Fibroblast of lung (primary cell): ENCODE results near the gene PLA2G2F. TPM values are rescaled to one million over a fixed set of nuclear protein-coding genes. Genes with fewer than 3 reads are reported as not detected.

Experiments used
- DNase-seq, 2 donors: peaks; one replicate each; pipeline versions ENCODE4 v3.0.0 to v3.0.0-alpha.2; 2010; ENCODE audit warnings: low read depth in 2 of 2
- H2AFZ ChIP-seq: 2 replicates; pipeline ENCODE4 v1.5.1; 2012; ENCODE audit warnings: low read length, control low read depth, inconsistent platforms
- H3K27ac ChIP-seq: 2 replicates; pipeline ENCODE4 v1.5.1; 2011; ENCODE audit warnings: low read length, control low read depth; ENCODE audit not compliant: insufficient read depth
- H3K27me3 ChIP-seq: 2 replicates; pipeline ENCODE4 v1.5.1; 2011; ENCODE audit warnings: mild to moderate bottlenecking, low read length; ENCODE audit not compliant: control insufficient read depth, insufficient read depth
- H3K36me3 ChIP-seq: 2 replicates; pipeline ENCODE4 v1.5.1; 2011; ENCODE audit warnings: low read length; ENCODE audit not compliant: control insufficient read depth, insufficient read depth
- H3K4me1 ChIP-seq: 2 replicates; pipeline ENCODE4 v1.5.1; 2011; ENCODE audit warnings: low read length; ENCODE audit not compliant: control insufficient read depth, insufficient read depth; ENCODE audit errors: extremely low read depth
- H3K4me2 ChIP-seq: 2 replicates; pipeline ENCODE4 v1.5.1; 2011; ENCODE audit warnings: low read length, control low read depth; ENCODE audit not compliant: insufficient read depth; ENCODE audit errors: extremely low read depth
- H3K4me3 ChIP-seq, 4 experiments: fragments of 200-600 bp in 1 of 4; sonication (generic) in 1 of 4; replicated peaks in 1 of 4; 2 replicates each; pipeline ENCODE4 v1.5.1; 2011 to 2016; ENCODE audit warnings: low read length in 4 of 4, low read depth in 3 of 4, mild to moderate bottlenecking in 3 of 4, control low read depth in 2 of 4, inconsistent platforms in 1 of 4, mixed read lengths in 1 of 4; ENCODE audit not compliant: insufficient read depth in 1 of 4; ENCODE audit errors: control extremely low read depth in 1 of 4
- H3K79me2 ChIP-seq: 2 replicates; pipeline ENCODE4 v1.5.1; 2012; ENCODE audit warnings: mild to moderate bottlenecking, low read length, inconsistent platforms; ENCODE audit not compliant: control insufficient read depth, insufficient read depth
- H3K9ac ChIP-seq: 2 replicates; pipeline ENCODE4 v1.5.1; 2011; ENCODE audit warnings: mild to moderate bottlenecking, low read length, control low read depth; ENCODE audit not compliant: insufficient read depth
- H3K9me3 ChIP-seq: 2 replicates; pipeline ENCODE4 v1.5.1; 2012; ENCODE audit warnings: low read depth, low read length; ENCODE audit not compliant: control insufficient read depth, insufficient read depth
- H4K20me1 ChIP-seq: 2 replicates; pipeline ENCODE4 v1.5.1; 2011; ENCODE audit warnings: low read length; ENCODE audit not compliant: control insufficient read depth, insufficient read depth; ENCODE audit errors: extremely low read depth
- EZH2 ChIP-seq: IDR thresholded peaks from 2 replicates; pipeline ENCODE4 v1.5.1; 2012; ENCODE audit warnings: low read length, control low read depth, mild to moderate bottlenecking; ENCODE audit errors: missing control alignments
- polyA plus RNA-seq, 2 donors: library from polyadenylated mRNA; depleted of rRNA in 1 of 2; stranded (reverse) in 1 of 2; unstranded in 1 of 2; fragments of >200 nt; gene quantifications; 2 replicates each; pipeline ENCODE4 v1.2.1, GENCODE V29; 2011 to 2012; ENCODE audit warnings: missing spikeins in 1 of 2
- total RNA-seq: library from RNA; depleted of rRNA; stranded (reverse); fragments of >200 nt; gene quantifications from 2 replicates; pipeline ENCODE4 v1.2.1, GENCODE V29; 2014
- TF ChIP-seq, protein P1 (sequence below), 2 donors: IDR thresholded peaks in 1 of 2; conservative IDR thresholded peaks in 1 of 2; 1 replicate in 1 of 2; 2 replicates in 1 of 2; pipeline ENCODE4 v1.5.1; 2011 to 2012; ENCODE audit warnings: low read length in 2 of 2, control low read depth in 1 of 2, inconsistent platforms in 1 of 2, low read depth in 1 of 2, mild to moderate bottlenecking in 1 of 2

The PLA2G2F gene
- total and polyA plus RNA-seq, 2 donors (not counting 1 experiment from before 2014, with no cell fraction given), result not detected

DNA sequence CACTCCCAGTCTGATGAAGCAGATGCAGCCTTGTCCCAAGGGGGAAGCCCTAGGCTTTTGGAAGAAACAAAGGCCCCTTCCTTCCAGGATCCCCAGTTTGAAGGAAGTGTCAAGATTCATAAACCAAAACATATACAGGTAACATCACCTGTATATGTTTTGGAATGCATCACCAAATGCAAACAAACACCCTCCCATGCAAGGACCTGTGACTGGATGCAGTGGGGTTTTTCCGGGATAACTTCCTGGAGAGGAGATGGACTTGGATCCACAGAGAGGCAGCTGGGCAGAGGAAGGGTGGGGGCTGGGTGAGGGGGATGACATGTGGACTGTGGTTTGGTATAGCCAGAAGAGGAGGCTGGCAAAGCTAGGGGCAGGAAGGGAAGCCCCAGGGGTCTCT, 1.5 kb upstream of the PLA2G2F start:
- no peaks in the 10 kb centered on the region for H3K36me3 ChIP-seq
- TF ChIP-seq, protein P1, sequence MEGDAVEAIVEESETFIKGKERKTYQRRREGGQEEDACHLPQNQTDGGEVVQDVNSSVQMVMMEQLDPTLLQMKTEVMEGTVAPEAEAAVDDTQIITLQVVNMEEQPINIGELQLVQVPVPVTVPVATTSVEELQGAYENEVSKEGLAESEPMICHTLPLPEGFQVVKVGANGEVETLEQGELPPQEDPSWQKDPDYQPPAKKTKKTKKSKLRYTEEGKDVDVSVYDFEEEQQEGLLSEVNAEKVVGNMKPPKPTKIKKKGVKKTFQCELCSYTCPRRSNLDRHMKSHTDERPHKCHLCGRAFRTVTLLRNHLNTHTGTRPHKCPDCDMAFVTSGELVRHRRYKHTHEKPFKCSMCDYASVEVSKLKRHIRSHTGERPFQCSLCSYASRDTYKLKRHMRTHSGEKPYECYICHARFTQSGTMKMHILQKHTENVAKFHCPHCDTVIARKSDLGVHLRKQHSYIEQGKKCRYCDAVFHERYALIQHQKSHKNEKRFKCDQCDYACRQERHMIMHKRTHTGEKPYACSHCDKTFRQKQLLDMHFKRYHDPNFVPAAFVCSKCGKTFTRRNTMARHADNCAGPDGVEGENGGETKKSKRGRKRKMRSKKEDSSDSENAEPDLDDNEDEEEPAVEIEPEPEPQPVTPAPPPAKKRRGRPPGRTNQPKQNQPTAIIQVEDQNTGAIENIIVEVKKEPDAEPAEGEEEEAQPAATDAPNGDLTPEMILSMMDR (conservative IDR thresholded peaks at IDR 0.05 in 1 of 2, IDR thresholded peaks at IDR 0.05 in 1 of 2; ENCODE audit: low read depth in 1 of 2, low read length in 2 of 2), result no peak
- no peak for TF ChIP-seq EZH2
- no peak overlapping the region for H2AFZ ChIP-seq
- no peaks in the 10 kb centered on the region for H4K20me1 ChIP-seq
- H3K79me2 ChIP-seq, result no peaks in the 10 kb centered on the region
- H3K27me3 ChIP-seq, result no peaks in the 10 kb centered on the region
- no peak overlapping the region for H3K4me2 ChIP-seq
- no peak for DNase-seq
- H3K4me3 ChIP-seq, result no peak overlapping the region
- no peak overlapping the region for H3K27ac ChIP-seq
- H3K4me1 ChIP-seq, result no peaks in the 10 kb centered on the region
- no peaks in the 10 kb centered on the region for H3K9me3 ChIP-seq
- no peak overlapping the region for H3K9ac ChIP-seq

DNA sequence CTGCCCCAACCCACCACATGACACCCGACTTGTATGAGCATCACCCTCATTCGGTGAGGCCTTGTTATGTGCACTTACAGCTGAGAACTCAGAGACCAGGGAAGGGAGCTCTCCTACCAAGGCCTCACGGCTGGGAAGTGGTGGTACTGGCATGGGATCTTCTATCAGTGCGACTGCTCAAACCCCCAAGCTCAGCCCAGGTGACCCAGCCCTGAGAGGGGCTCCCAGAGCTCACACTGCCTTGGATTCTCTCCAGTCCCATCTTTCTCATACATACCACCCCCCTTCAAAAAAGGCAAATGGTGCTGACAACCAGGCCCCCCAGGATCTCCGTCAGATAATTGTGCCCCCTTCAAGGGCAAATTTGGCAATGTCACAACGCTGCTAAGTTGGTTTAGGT, 777 bp upstream of the PLA2G2F start:
- Histone ChIP-seq H3K4me3 (no peak overlapping the region), H3K9me3 (no peaks in the 10 kb centered on the region), H3K4me1 (no peaks in the 10 kb centered on the region), H3K79me2 (no peaks in the 10 kb centered on the region), H3K4me2 (no peak overlapping the region), H4K20me1 (no peaks in the 10 kb centered on the region), H3K27me3 (no peaks in the 10 kb centered on the region), H2AFZ (no peak overlapping the region), H3K36me3 (no peaks in the 10 kb centered on the region), H3K9ac (no peak overlapping the region), H3K27ac (no peak overlapping the region)
- TF ChIP-seq, protein P1 (conservative IDR thresholded peaks at IDR 0.05 in 1 of 2, IDR thresholded peaks at IDR 0.05 in 1 of 2; ENCODE audit: low read depth in 1 of 2, low read length in 2 of 2), result no peak
- TF ChIP-seq EZH2, result no peak
- no peak for DNase-seq

GRCh38 chr1:20139776-20140612, 871 bp downstream of the PLA2G2F start:
- TF ChIP-seq, protein P1 (conservative IDR thresholded peaks at IDR 0.05 in 1 of 2, IDR thresholded peaks at IDR 0.05 in 1 of 2; ENCODE audit: low read depth in 1 of 2, low read length in 2 of 2), result no peak
- TF ChIP-seq EZH2, result no peak
- Histone ChIP-seq H2AFZ (no peak overlapping the region), H3K36me3 (no peaks in the 10 kb centered on the region), H3K9ac (no peak overlapping the region), H3K4me3 (no peak overlapping the region), H3K27me3 (peaks cover 8% of the 10 kb centered on the region), H3K4me1 (no peaks in the 10 kb centered on the region), H3K27ac (no peak overlapping the region), H4K20me1 (no peaks in the 10 kb centered on the region), H3K4me2 (no peak overlapping the region), H3K9me3 (no peaks in the 10 kb centered on the region), H3K79me2 (no peaks in the 10 kb centered on the region)
- no peak for DNase-seq
